Measurements from ENCODE around the gene EIF5B. TPM values are rescaled to one million over a fixed set of nuclear protein-coding genes. Genes with fewer than 3 reads are reported as not detected.
"Not testable (repeated sequence)": the region's sequence is repeated elsewhere in the genome, so short reads cannot be mapped to it uniquely, and the experiment has no call there.

EIF5B gene
- polyA plus RNA-seq, 1 donor from 2014 or later, result 13.8 TPM

- peaks cover 29 to 45% (median 42%) of the 10 kb centered on the region in 3 donors for H3K4me1 Mint-ChIP-seq
- H3K27ac Mint-ChIP-seq, H3K27me3 Mint-ChIP-seq, H3K4me3 Mint-ChIP-seq, H3K9me3 Mint-ChIP-seq, H3K36me3 Mint-ChIP-seq: not testable (repeated sequence)
Measured at GRCh38 chr2:99345446-99345845, 8.3 kb downstream of the EIF5B start.

- no peaks in the 10 kb centered on the region for H3K9me3 Mint-ChIP-seq
- H3K27ac Mint-ChIP-seq, result no peak overlapping the region
- H3K27me3 Mint-ChIP-seq, result no peaks in the 10 kb centered on the region
- H3K4me1 Mint-ChIP-seq, result peaks cover 33 to 49% (median 44%) of the 10 kb centered on the region in 3 donors
- no peaks in the 10 kb centered on the region for H3K36me3 Mint-ChIP-seq
- H3K4me3 Mint-ChIP-seq, result no peak overlapping the region
Measured at GRCh38 chr2:99346218-99346617, 9.0 kb downstream of the EIF5B start.

- Mint-ChIP-seq H3K4me1 (peaks cover 36 to 44% (median 39%) of the 10 kb centered on the region in 3 donors), H3K27ac (peak overlapping the region in 2 of 3 donors; percentile 20 to 26), H3K9me3 (no peaks in the 10 kb centered on the region), H3K36me3 (no peaks in the 10 kb centered on the region), H3K27me3 (no peaks in the 10 kb centered on the region), H3K4me3 (peak overlapping the region in 2 of 4 donors; percentile 40 to 50)
Measured at GRCh38 chr2:99348173-99348572, 11.0 kb downstream of the EIF5B start.

GRCh38 chr2:99350194-99350593 is 13.0 kb downstream of the EIF5B start:
- Mint-ChIP-seq H3K4me1 (peaks cover 44 to 58% (median 44%) of the 10 kb centered on the region in 3 donors), H3K4me3 (peak overlapping the region in 1 of 4 donors; percentile 7), H3K36me3 (peaks cover 7% of the 10 kb centered on the region), H3K27me3 (no peaks in the 10 kb centered on the region), H3K27ac (peak overlapping the region in 2 of 3 donors; percentile 1 to 6), H3K9me3 (no peaks in the 10 kb centered on the region)

- H3K27ac Mint-ChIP-seq, result no peak overlapping the region
Measured at GRCh38 chr2:99354070-99354469, 16.9 kb downstream of the EIF5B start.

GRCh38 chr2:99354825-99355224 is 17.6 kb downstream of the EIF5B start:
- not testable (repeated sequence) for H3K27ac Mint-ChIP-seq, H3K4me3 Mint-ChIP-seq

More at GRCh38 chr2:99354070-99354469, 16.9 kb downstream of the EIF5B start:
- Mint-ChIP-seq H3K27me3 (no peaks in the 10 kb centered on the region), H3K4me1 (peaks cover 47 to 54% (median 48%) of the 10 kb centered on the region in 3 donors), H3K4me3 (peak overlapping the region in 1 of 4 donors; percentile 43), H3K36me3 (peaks cover 7% of the 10 kb centered on the region), H3K9me3 (no peaks in the 10 kb centered on the region)

GRCh38 chr2:99356853-99357252 is 19.7 kb downstream of the EIF5B start:
- Mint-ChIP-seq H3K4me1 (peaks cover 29 to 34% (median 33%) of the 10 kb centered on the region in 3 donors), H3K9me3 (no peaks in the 10 kb centered on the region), H3K27me3 (no peaks in the 10 kb centered on the region), H3K4me3 (no peak overlapping the region), H3K36me3 (peaks cover 7% of the 10 kb centered on the region), H3K27ac (no peak overlapping the region)

More at GRCh38 chr2:99354825-99355224, 17.6 kb downstream of the EIF5B start:
- not testable (repeated sequence) for H3K9me3 Mint-ChIP-seq, H3K36me3 Mint-ChIP-seq, H3K27me3 Mint-ChIP-seq
- H3K4me1 Mint-ChIP-seq, result peaks cover 43 to 48% (median 46%) of the 10 kb centered on the region in 3 donors

- Mint-ChIP-seq H3K27me3 (no peaks in the 10 kb centered on the region), H3K9me3 (no peaks in the 10 kb centered on the region), H3K27ac (no peak overlapping the region), H3K36me3 (peaks cover 5% of the 10 kb centered on the region), H3K4me3 (no peak overlapping the region), H3K4me1 (peaks cover 0 to 4% (median 0%) of the 10 kb centered on the region in 3 donors)
Measured at GRCh38 chr2:99365661-99366060, 28.5 kb downstream of the EIF5B start.

GRCh38 chr2:99368854-99369253 is 31.7 kb downstream of the EIF5B start:
- peaks cover 12% of the 10 kb centered on the region for H3K36me3 Mint-ChIP-seq
- H3K4me3 Mint-ChIP-seq, H3K4me1 Mint-ChIP-seq, H3K9me3 Mint-ChIP-seq, H3K27me3 Mint-ChIP-seq, H3K27ac Mint-ChIP-seq: not testable (repeated sequence)

- peaks cover 0 to 6% (median 0%) of the 10 kb centered on the region in 3 donors for H3K4me1 Mint-ChIP-seq
- peaks cover 0 to 10% (median 3%) of the 10 kb centered on the region in 3 donors for H3K9me3 Mint-ChIP-seq
- H3K4me3 Mint-ChIP-seq, result no peak overlapping the region
- no peaks in the 10 kb centered on the region for H3K27me3 Mint-ChIP-seq
- H3K27ac Mint-ChIP-seq, result no peak overlapping the region
- peaks cover 19% of the 10 kb centered on the region for H3K36me3 Mint-ChIP-seq
Measured at GRCh38 chr2:99373144-99373543, 36.0 kb downstream of the EIF5B start.

GRCh38 chr2:99374747-99375146 is 37.6 kb downstream of the EIF5B start:
- H3K9me3 Mint-ChIP-seq, result peaks cover 0 to 10% (median 3%) of the 10 kb centered on the region in 3 donors
- no peak overlapping the region for H3K27ac Mint-ChIP-seq
- peaks cover 0 to 6% (median 0%) of the 10 kb centered on the region in 3 donors for H3K4me1 Mint-ChIP-seq
- no peak overlapping the region for H3K4me3 Mint-ChIP-seq
- H3K36me3 Mint-ChIP-seq, result peaks cover 20% of the 10 kb centered on the region
- no peaks in the 10 kb centered on the region for H3K27me3 Mint-ChIP-seq

GRCh38 chr2:99376254-99376864 is 39.2 kb downstream of the EIF5B start:
- Mint-ChIP-seq H3K4me3 (no peak overlapping the region), H3K27me3 (no peaks in the 10 kb centered on the region), H3K27ac (peak overlapping the region in 2 of 3 donors; percentile 13 to 25), H3K36me3 (peaks cover 21% of the 10 kb centered on the region), H3K4me1 (peaks cover 0 to 6% (median 0%) of the 10 kb centered on the region in 3 donors), H3K9me3 (peaks cover 0 to 10% (median 3%) of the 10 kb centered on the region in 3 donors)

- peaks cover 0 to 6% (median 0%) of the 10 kb centered on the region in 3 donors for H3K4me1 Mint-ChIP-seq
- no peak overlapping the region for H3K4me3 Mint-ChIP-seq
- no peak overlapping the region for H3K27ac Mint-ChIP-seq
- peaks cover 22% of the 10 kb centered on the region for H3K36me3 Mint-ChIP-seq
- peaks cover 0 to 10% (median 3%) of the 10 kb centered on the region in 3 donors for H3K9me3 Mint-ChIP-seq
- no peaks in the 10 kb centered on the region for H3K27me3 Mint-ChIP-seq
Measured at GRCh38 chr2:99377879-99378278, 40.7 kb downstream of the EIF5B start.

GRCh38 chr2:99380376-99381010 is 43.3 kb downstream of the EIF5B start:
- Mint-ChIP-seq H3K4me1 (peaks cover 0 to 6% (median 0%) of the 10 kb centered on the region in 3 donors), H3K36me3 (peaks cover 21% of the 10 kb centered on the region), H3K27me3 (no peaks in the 10 kb centered on the region), H3K4me3 (no peak overlapping the region), H3K9me3 (no peaks in the 10 kb centered on the region), H3K27ac (no peak overlapping the region)

- no peak overlapping the region for H3K4me3 Mint-ChIP-seq
- no peaks in the 10 kb centered on the region for H3K9me3 Mint-ChIP-seq
- H3K27me3 Mint-ChIP-seq, result no peaks in the 10 kb centered on the region
- peaks cover 0 to 8% (median 0%) of the 10 kb centered on the region in 3 donors for H3K4me1 Mint-ChIP-seq
- peaks cover 21% of the 10 kb centered on the region for H3K36me3 Mint-ChIP-seq
- no peak overlapping the region for H3K27ac Mint-ChIP-seq
Measured at GRCh38 chr2:99382143-99382542, 45.0 kb downstream of the EIF5B start.

Data from IgD-negative memory B cell (primary cell).